Gastroesophageal sphincter (tissue), 3 donors: ENCODE data around the gene ZC3H14.

Experiments
- CTCF ChIP-seq, 4 experiments: fragments of 200-600 bp in 2 of 4; fragments of 450-650 bp in 2 of 4; sonication (generic) in 1 of 4; IDR thresholded peaks; one replicate each; pipeline ENCODE4 v1.5.1; 2017 to 2019; ENCODE audit warnings: antibody characterized with exemption in 4 of 4, mild to moderate bottlenecking in 2 of 4, moderate library complexity in 2 of 4
- POLR2A ChIP-seq, 2 donors: fragments of 450-650 bp; IDR thresholded peaks; one replicate each; pipeline ENCODE4 v1.6.1; 2017; ENCODE audit warnings: antibody characterized with exemption in 2 of 2, mild to moderate bottlenecking in 2 of 2, moderate library complexity in 1 of 2
- POLR2AphosphoS5 ChIP-seq: sonication (generic); formaldehyde crosslinking; IDR thresholded peaks from one replicate; pipeline ENCODE4 v1.6.1; 2017; ENCODE audit warnings: antibody characterized with exemption

GRCh38 chr14:88614218-88614907 lies 51.5 kb downstream of the ZC3H14 start:
- no peak for TF ChIP-seq CTCF (IDR thresholded peaks at IDR 0.05)
- no peak for TF ChIP-seq POLR2A (IDR thresholded peaks at IDR 0.05)
- TF ChIP-seq POLR2AphosphoS5: no peak
